Endodermal cell (in vitro differentiated cells): ENCODE measurements around the gene CMTM7. TPM values are rescaled to one million over a fixed set of nuclear protein-coding genes. Genes with fewer than 3 reads are reported as not detected.

Experiments
- DNase-seq: peaks from one replicate; pipeline ENCODE4 v3.0.0-alpha.2; 2017
- H3K27ac ChIP-seq: 2 replicates; pipeline ENCODE4 v1.5.1; 2013; ENCODE audit warnings: mild to moderate bottlenecking, low read depth, low read length, moderate library complexity
- H3K27me3 ChIP-seq: 2 replicates; pipeline ENCODE4 v1.6.1; 2013; ENCODE audit warnings: mild to moderate bottlenecking, low read length, moderate library complexity; ENCODE audit not compliant: insufficient read depth, control insufficient read depth, poor library complexity, severe bottlenecking
- H3K36me3 ChIP-seq: 2 replicates; pipeline ENCODE4 v1.7.0; 2013; ENCODE audit warnings: mild to moderate bottlenecking, low read length, moderate library complexity; ENCODE audit not compliant: control insufficient read depth, insufficient read depth
- H3K4me1 ChIP-seq: one replicate; pipeline ENCODE4 v1.7.0; 2013; ENCODE audit warnings: low read length; ENCODE audit not compliant: control insufficient read depth, insufficient read depth
- H3K4me3 ChIP-seq: 2 replicates; pipeline ENCODE4 v1.5.1; 2013; ENCODE audit warnings: mild to moderate bottlenecking, low read length, moderate library complexity
- H3K9ac ChIP-seq: 2 replicates; pipeline ENCODE4 v1.6.1; 2013; ENCODE audit warnings: mild to moderate bottlenecking, low read length, moderate library complexity; ENCODE audit not compliant: poor library complexity, severe bottlenecking; ENCODE audit errors: extremely low read depth
- H3K9me3 ChIP-seq: 2 replicates; pipeline ENCODE4 v1.6.1; 2013; ENCODE audit warnings: mild to moderate bottlenecking, low read length, moderate library complexity; ENCODE audit not compliant: control insufficient read depth
- H3K27ac Mint-ChIP-seq: 2 replicates; pipeline ENCODE4 v1.8.0; 2020; ENCODE audit warnings: mixed read lengths
- H3K27me3 Mint-ChIP-seq: 2 replicates; pipeline ENCODE4 v1.8.0; 2021; ENCODE audit warnings: mild to moderate bottlenecking, mixed read lengths; ENCODE audit not compliant: insufficient read depth
- H3K36me3 Mint-ChIP-seq: 2 replicates; pipeline ENCODE4 v1.8.0; 2020; ENCODE audit warnings: low read depth, mixed read lengths
- H3K4me1 Mint-ChIP-seq: 2 replicates; pipeline ENCODE4 v1.8.0; 2020; ENCODE audit warnings: mixed read lengths
- H3K4me3 Mint-ChIP-seq: 2 replicates; pipeline ENCODE4 v1.8.0; 2020; ENCODE audit warnings: mild to moderate bottlenecking, moderate library complexity, mixed read lengths
- H3K9me3 Mint-ChIP-seq: 2 replicates; pipeline ENCODE4 v1.8.0; 2020; ENCODE audit warnings: mild to moderate bottlenecking, mixed read lengths
- CTCF ChIP-seq: fragments of 200-600 bp; sonication (generic); conservative IDR thresholded peaks from 2 replicates; pipeline ENCODE4 v1.5.0; 2021; ENCODE audit warnings: antibody characterized with exemption, mild to moderate bottlenecking
- WGBS, 2 experiments: methylation state at CpG; one replicate each; pipeline versions ENCODE4 v1.1.5 to v1.1.7; 2013; ENCODE audit warnings: missing lambda C conversion rate in 2 of 2, mixed read lengths in 1 of 2; ENCODE audit not compliant: insufficient coverage in 1 of 2, insufficient read length in 1 of 2; 5-methylcytosine and 5-hydroxymethylcytosine counted together
- total RNA-seq, 2 donors: library from RNA; stranded (reverse); fragmentation: NEBNext Ultra II Directional in 1 of 2; extraction: Animal tissue kit (Norgen Biotek cat#: 25700) in 1 of 2; gene quantifications; 2 replicates in 1 of 2; 3 replicates in 1 of 2; pipeline ENCODE4 v1.2.1, GENCODE V29; 2021

Gene CMTM7
- total RNA-seq, 2 donors from 2014 or later = 11.1 TPM

- H3K4me3 ChIP-seq = no peak overlapping the region
- no peaks in the 10 kb centered on the region for H3K36me3 ChIP-seq
- H3K9ac ChIP-seq = no peak overlapping the region
- 83 to 84% methylated on average over 1 to 2 of the region's 2 CpGs for WGBS, 2 experiments
- H3K27ac Mint-ChIP-seq = no peak overlapping the region
- H3K9me3 Mint-ChIP-seq = peaks cover 8% of the 10 kb centered on the region
- DNase-seq = no peak
- H3K27me3 ChIP-seq = no peaks in the 10 kb centered on the region
- H3K4me3 Mint-ChIP-seq = no peak overlapping the region
- peaks cover 7% of the 10 kb centered on the region for H3K9me3 ChIP-seq
- TF ChIP-seq CTCF = no peak
- peaks cover 15% of the 10 kb centered on the region for H3K4me1 Mint-ChIP-seq
- no peak overlapping the region for H3K27ac ChIP-seq
- no peaks in the 10 kb centered on the region for H3K27me3 Mint-ChIP-seq
- H3K36me3 Mint-ChIP-seq = no peaks in the 10 kb centered on the region
- peaks cover 3% of the 10 kb centered on the region for H3K4me1 ChIP-seq
These were observed 31.3 kb downstream of the CMTM7 start for GRCh38 chr3:32422943-32423342.

GRCh38 chr3:32423534-32423933 is 31.9 kb downstream of the CMTM7 start:
- peak; percentile 24 for TF ChIP-seq CTCF
- Histone ChIP-seq H3K27ac (no peak overlapping the region), H3K9ac (no peak overlapping the region), H3K4me1 (peaks cover 3% of the 10 kb centered on the region), H3K36me3 (no peaks in the 10 kb centered on the region), H3K4me3 (no peak overlapping the region), H3K27me3 (no peaks in the 10 kb centered on the region), H3K9me3 (peaks cover 7% of the 10 kb centered on the region)
- Mint-ChIP-seq H3K4me3 (no peak overlapping the region), H3K4me1 (peaks cover 15% of the 10 kb centered on the region), H3K36me3 (no peaks in the 10 kb centered on the region), H3K27ac (no peak overlapping the region), H3K9me3 (peaks cover 4% of the 10 kb centered on the region), H3K27me3 (no peaks in the 10 kb centered on the region)
- DNase-seq = no peak
- 90 to 100% methylated on average over 1 to 3 of the region's 3 CpGs for WGBS, 2 experiments

- no peak for TF ChIP-seq CTCF
- H3K36me3 Mint-ChIP-seq = no peaks in the 10 kb centered on the region
These were observed 32.4 kb downstream of the CMTM7 start for GRCh38 chr3:32423956-32424557.

More at GRCh38 chr3:32423956-32424557, 32.4 kb downstream of the CMTM7 start:
- no peak overlapping the region for H3K27ac ChIP-seq
- no peak for DNase-seq
- H3K9me3 ChIP-seq = peaks cover 4% of the 10 kb centered on the region
- H3K4me1 Mint-ChIP-seq = peaks cover 15% of the 10 kb centered on the region
- WGBS, 2 experiments = 88 to 93% methylated on average over 7 to 12 of the region's 12 CpGs
- no peaks in the 10 kb centered on the region for H3K27me3 ChIP-seq
- H3K4me3 ChIP-seq = no peak overlapping the region
- H3K4me3 Mint-ChIP-seq = no peak overlapping the region
- no peaks in the 10 kb centered on the region for H3K27me3 Mint-ChIP-seq
- H3K9ac ChIP-seq = no peak overlapping the region
- no peaks in the 10 kb centered on the region for H3K36me3 ChIP-seq
- peaks cover 3% of the 10 kb centered on the region for H3K4me1 ChIP-seq
- H3K27ac Mint-ChIP-seq = peak overlapping the region; percentile 33
- peaks cover 2% of the 10 kb centered on the region for H3K9me3 Mint-ChIP-seq
